Kidney (tissue), 14 donors: ENCODE measurements around the gene NTSR1. TPM values are rescaled to one million over a fixed set of nuclear protein-coding genes. Genes with fewer than 3 reads are reported as not detected.

Experiments used
- DNase-seq, 5 donors: peaks; one replicate each; pipeline ENCODE4 v3.0.0-alpha.2; 2013 to 2020
- FAIRE-seq: peaks from 2 replicates; lab custom pipeline; 2012; peaks lifted over from hg19 to GRCh38; lab: Jason Lieb, UNC
- H3K27ac ChIP-seq, 2 donors: one replicate each; pipeline ENCODE4 v1.7.0; 2013; ENCODE audit warnings: low read depth in 2 of 2, low read length in 2 of 2, inconsistent platforms in 1 of 2
- H3K27me3 ChIP-seq: one replicate; pipeline ENCODE4 v1.7.1; 2013; ENCODE audit warnings: low read length, inconsistent platforms; ENCODE audit not compliant: control insufficient read depth, insufficient read depth
- H3K36me3 ChIP-seq, 3 donors: one replicate each; pipeline versions ENCODE4 v1.7.0 to v1.7.1; 2013; ENCODE audit warnings: low read length in 3 of 3, control low read depth in 1 of 3, inconsistent platforms in 1 of 3; ENCODE audit not compliant: insufficient read depth in 3 of 3, control insufficient read depth in 2 of 3
- H3K4me1 ChIP-seq, 3 donors: one replicate each; pipeline versions ENCODE4 v1.7.0 to v1.7.1; 2013; ENCODE audit warnings: low read length in 3 of 3, inconsistent platforms in 1 of 3, low read depth in 1 of 3; ENCODE audit not compliant: control insufficient read depth in 2 of 3, insufficient read depth in 2 of 3
- H3K4me3 ChIP-seq, 3 donors: one replicate each; pipeline versions ENCODE4 v1.7.0 to v1.8.1; 2013; ENCODE audit warnings: low read length in 3 of 3, control low read depth in 1 of 3, inconsistent platforms in 1 of 3
- H3K9ac ChIP-seq, 3 donors: one replicate each; pipeline versions ENCODE4 v1.7.0 to v1.7.1; 2013; ENCODE audit warnings: low read length in 3 of 3, control low read depth in 1 of 3, inconsistent platforms in 1 of 3
- H3K9me3 ChIP-seq, 3 donors: one replicate each; pipeline versions ENCODE4 v1.7.0 to v1.7.1; 2013; ENCODE audit warnings: low read length in 3 of 3, control low read depth in 1 of 3, inconsistent platforms in 1 of 3; ENCODE audit not compliant: control insufficient read depth in 2 of 3, insufficient read depth in 1 of 3
- CTCF ChIP-seq: IDR thresholded peaks from 3 replicates; pipeline ENCODE4 v1.5.1; 2012; ENCODE audit warnings: mild to moderate bottlenecking, moderate library complexity, borderline replicate concordance; ENCODE audit not compliant: insufficient read depth; ENCODE audit errors: extremely low read depth
- intact Hi-C: fragments of 100-400 bp; cut with DNase I; formaldehyde crosslinking; loops from one replicate; pipeline ENCODE4 v1.11.1; 2022
- polyA plus RNA-seq: library from polyadenylated mRNA; stranded (reverse); fragments of 350-450 nt; fragmentation: Illumina TruSeq; extraction: RNeasy Lipid Tissue Mini Kit (QIAGEN cat#74804); gene quantifications from one replicate; pipeline ENCODE4 v1.2.3, GENCODE V29; 2014; ENCODE audit warnings: low read depth, low replicate concordance; ENCODE audit not compliant: insufficient read depth
- total RNA-seq: library from RNA; stranded (reverse); fragmentation: NEBNext Ultra II Directional; extraction: Animal tissue kit (Norgen Biotek cat#: 25700); gene quantifications from one replicate; pipeline ENCODE4 v1.2.1, GENCODE V29; 2021
- donor health status: control.
- donor health status: control.
- donor health status: control.
- donor health status: control.
- donor health status: control.
- donor health status: DM: yes; HTN: yes; CAD: no.
- donor health status: Normal renal cell carcinoma (clear cell type).

The NTSR1 gene
- total and polyA plus RNA-seq, 2 donors from 2014 or later, result 0.09 TPM; not detected in 1

DNA sequence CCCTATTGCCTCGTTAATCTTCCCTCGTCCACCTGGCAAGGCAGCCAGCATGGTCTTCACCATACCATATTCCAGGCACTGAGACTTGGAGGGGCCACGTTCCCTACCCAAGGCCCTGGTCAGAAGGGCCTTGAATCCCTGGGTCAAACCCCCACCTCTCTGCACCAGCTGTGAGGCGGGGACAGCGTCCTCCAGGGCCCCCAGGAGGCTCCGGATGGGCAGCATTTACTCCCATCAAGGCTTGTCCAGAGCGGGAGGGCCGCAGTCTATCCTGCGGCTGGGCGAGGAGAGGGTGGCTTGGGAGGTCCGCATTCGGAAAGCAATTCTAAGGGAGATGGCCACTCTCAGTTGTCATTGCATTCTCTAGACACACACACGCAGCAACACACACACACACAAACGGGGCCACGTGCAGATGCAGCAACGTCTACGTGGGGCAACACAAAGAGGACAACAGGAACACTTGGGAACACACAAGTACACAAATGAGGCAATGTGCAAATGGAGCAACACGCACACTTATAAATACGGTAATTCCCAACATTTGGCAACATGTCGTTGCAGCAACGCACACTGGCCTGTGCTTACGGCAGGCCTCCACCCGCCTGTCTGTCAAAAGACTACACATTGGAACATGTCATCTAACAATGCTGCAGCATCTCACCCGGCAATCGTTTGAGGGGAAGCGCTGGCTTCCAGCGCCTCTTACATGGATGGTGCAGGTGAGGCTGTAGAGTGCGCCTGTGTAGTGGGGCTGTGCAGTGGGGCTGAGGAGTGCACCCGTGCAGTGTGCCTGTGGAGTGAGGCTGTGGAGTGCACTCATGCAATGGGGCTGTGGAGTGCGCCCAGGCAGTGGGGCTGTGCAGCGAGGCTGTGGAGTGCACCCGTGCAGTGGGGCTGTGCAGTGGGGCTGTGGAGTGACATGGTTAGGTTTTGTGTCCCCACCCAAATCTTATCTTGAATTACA, 12.9 kb upstream of the NTSR1 start:
- Histone ChIP-seq H3K4me1 (no peaks in the 10 kb centered on the region), H3K27me3 (no peaks in the 10 kb centered on the region), H3K9me3 (no peaks in the 10 kb centered on the region), H3K4me3 (no peak overlapping the region), H3K27ac (no peak overlapping the region), H3K9ac (no peak overlapping the region), H3K36me3 (no peaks in the 10 kb centered on the region)
- TF ChIP-seq CTCF, result no peak
- intact Hi-C loops, result no loop called here
- FAIRE-seq (no peak), DNase-seq (peak in 1 of 5 donors; percentile 24)

GRCh38 chr20:62696434-62696957, 12.1 kb upstream of the NTSR1 start:
- no peaks in the 10 kb centered on the region for H3K9me3 ChIP-seq
- H3K36me3 ChIP-seq, result no peaks in the 10 kb centered on the region
- intact Hi-C loops, result no loop called here
- FAIRE-seq (no peak), DNase-seq (peak in 3 of 5 donors; percentile 68 to 77 (median 76))
- no peak overlapping the region for H3K4me3 ChIP-seq
- H3K4me1 ChIP-seq, result no peaks in the 10 kb centered on the region
- TF ChIP-seq CTCF, result no peak
- no peak overlapping the region for H3K27ac ChIP-seq
- no peaks in the 10 kb centered on the region for H3K27me3 ChIP-seq
- H3K9ac ChIP-seq, result no peak overlapping the region

GRCh38 chr20:62696989-62697388, 11.6 kb upstream of the NTSR1 start:
- FAIRE-seq, result no peak
- H3K9me3 ChIP-seq, result no peaks in the 10 kb centered on the region
- no peaks in the 10 kb centered on the region for H3K27me3 ChIP-seq
- H3K4me1 ChIP-seq, result no peaks in the 10 kb centered on the region
- peak in 1 of 5 donors; percentile 68 for DNase-seq
- TF ChIP-seq CTCF, result no peak
- H3K36me3 ChIP-seq, result no peaks in the 10 kb centered on the region
- no peak overlapping the region for H3K27ac ChIP-seq
- H3K4me3 ChIP-seq, result no peak overlapping the region
- no peak overlapping the region for H3K9ac ChIP-seq
- intact Hi-C loops, result no loop called here
